ENCODE results near the gene ALDH3A1.
A peak's percentile ranks its signal among the peaks of the same experiment; 100 is the strongest.

ALDH3A1 gene

GRCh38 chr17:19743101-19744100, 4.7 kb downstream of the ALDH3A1 start:
- CTCF ChIA-PET = interaction anchor here (0.7 to 1.2 kb wide), 2 partner anchors 10 to 122 kb away, joined by 3 to 5 read pairs; no protein-coding TSS in a partner anchor
- TF ChIP-seq, protein P1, sequence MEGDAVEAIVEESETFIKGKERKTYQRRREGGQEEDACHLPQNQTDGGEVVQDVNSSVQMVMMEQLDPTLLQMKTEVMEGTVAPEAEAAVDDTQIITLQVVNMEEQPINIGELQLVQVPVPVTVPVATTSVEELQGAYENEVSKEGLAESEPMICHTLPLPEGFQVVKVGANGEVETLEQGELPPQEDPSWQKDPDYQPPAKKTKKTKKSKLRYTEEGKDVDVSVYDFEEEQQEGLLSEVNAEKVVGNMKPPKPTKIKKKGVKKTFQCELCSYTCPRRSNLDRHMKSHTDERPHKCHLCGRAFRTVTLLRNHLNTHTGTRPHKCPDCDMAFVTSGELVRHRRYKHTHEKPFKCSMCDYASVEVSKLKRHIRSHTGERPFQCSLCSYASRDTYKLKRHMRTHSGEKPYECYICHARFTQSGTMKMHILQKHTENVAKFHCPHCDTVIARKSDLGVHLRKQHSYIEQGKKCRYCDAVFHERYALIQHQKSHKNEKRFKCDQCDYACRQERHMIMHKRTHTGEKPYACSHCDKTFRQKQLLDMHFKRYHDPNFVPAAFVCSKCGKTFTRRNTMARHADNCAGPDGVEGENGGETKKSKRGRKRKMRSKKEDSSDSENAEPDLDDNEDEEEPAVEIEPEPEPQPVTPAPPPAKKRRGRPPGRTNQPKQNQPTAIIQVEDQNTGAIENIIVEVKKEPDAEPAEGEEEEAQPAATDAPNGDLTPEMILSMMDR (conservative IDR thresholded peaks at IDR 0.05; ENCODE audit: low read depth) = no peak
- POLR2A ChIA-PET (ENCODE audit: low non-redundant PET) = no interaction called here
- DNase-seq (ENCODE audit: low spot score) = no peak
- H3K27ac ChIP-seq = peak overlapping the region; percentile 100

DNA sequence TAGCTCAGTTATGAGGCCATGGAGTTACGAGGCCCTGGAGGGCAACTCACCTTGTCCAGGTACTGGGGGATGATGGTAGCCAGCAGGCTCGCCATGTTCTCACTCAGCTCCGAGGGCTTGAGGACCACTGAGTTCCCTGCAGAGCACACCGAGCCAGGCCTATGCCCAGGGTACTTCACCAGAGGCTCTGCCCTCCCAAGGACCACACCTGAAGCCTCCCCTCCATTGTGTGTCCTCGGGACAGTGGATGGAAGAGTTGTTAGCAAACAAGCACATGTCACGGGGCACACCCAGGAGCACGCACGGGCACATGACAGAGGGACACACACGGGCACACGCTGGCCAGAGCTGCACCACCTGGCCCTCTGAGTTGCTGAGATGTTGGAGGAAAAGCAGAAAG, 5.6 kb downstream of the ALDH3A1 start:
- TF ChIP-seq, protein P1 (conservative IDR thresholded peaks at IDR 0.05; ENCODE audit: low read depth) = no peak
- DNase-seq (ENCODE audit: low spot score) = no peak
- CTCF ChIA-PET = interaction anchor here (1.2 kb wide), 1 partner anchor 11 kb away, joined by 5 read pairs; no protein-coding TSS in a partner anchor
- POLR2A ChIA-PET (ENCODE audit: low non-redundant PET) = no interaction called here
- H3K27ac ChIP-seq = peak overlapping the region; percentile 100

DNA sequence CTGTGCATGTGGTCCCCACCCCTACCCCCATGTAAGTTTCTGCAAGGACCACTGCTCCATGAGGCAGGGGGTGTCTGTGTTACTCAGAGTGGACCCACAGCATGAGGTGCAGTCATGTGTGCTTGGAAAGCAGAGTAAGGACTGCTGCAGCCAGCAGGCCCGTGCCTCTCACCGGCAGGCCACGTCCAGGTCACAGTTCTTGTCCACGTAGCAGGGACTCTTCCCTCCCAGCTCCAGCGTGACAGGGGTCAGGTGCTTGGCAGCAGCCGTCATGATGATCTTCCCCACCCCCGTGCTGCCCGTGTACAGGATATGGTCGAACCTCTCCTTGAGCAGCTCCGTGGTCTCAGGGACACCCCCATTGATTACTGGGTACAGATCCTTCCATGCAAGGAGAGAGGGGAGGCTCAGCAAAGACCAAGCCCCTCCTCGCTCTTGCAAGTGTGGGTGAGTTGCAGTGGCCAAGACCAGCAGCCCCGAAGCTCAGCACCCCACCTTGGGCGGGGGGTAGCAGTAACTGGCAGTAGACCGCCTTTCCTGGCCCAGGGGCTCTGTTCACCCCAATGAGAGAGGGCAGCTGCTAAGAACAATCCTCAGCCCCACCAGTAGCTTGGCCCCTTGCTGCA, 6.2 kb downstream of the ALDH3A1 start:
- H3K27ac ChIP-seq = peak overlapping the region; percentile 100
- no peak for DNase-seq (ENCODE audit: low spot score)
- ChIA-PET CTCF (no interaction called here), POLR2A (ENCODE audit: low non-redundant PET) (no interaction called here)
- TF ChIP-seq, protein P1 (conservative IDR thresholded peaks at IDR 0.05; ENCODE audit: low read depth) = no peak

DNA sequence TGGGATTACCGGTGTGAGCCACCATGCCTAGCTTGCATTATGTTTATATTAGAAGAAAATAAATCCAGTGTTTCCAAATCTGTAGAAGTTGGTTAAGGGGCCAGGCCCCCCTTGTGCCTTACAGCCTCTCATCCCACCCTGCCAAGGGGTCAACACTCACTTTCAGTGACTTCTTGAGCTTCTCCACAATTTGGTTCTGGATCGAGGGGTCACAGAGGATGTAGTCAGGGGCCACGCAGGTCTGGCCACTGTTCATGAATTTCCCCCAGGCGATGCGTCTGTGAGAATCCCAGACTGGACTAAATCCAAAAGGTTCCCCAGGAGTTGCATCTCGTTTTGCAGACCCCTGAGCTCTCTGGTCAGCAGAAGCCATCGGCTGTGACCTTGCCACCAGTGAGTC, 7.2 kb downstream of the ALDH3A1 start:
- peak overlapping the region; percentile 100 for H3K27ac ChIP-seq
- TF ChIP-seq, protein P1 (conservative IDR thresholded peaks at IDR 0.05; ENCODE audit: low read depth) = no peak
- no peak for DNase-seq (ENCODE audit: low spot score)
- ChIA-PET CTCF (no interaction called here), POLR2A (ENCODE audit: low non-redundant PET) (no interaction called here)

GRCh38 chr17:19739241-19740201, 8.6 kb downstream of the ALDH3A1 start:
- DNase-seq (ENCODE audit: low spot score) = no peak
- ChIA-PET POLR2A (ENCODE audit: low non-redundant PET) (no interaction called here), CTCF (no interaction called here)
- peak overlapping the region; percentile 100 for H3K27ac ChIP-seq
- TF ChIP-seq, protein P1 (conservative IDR thresholded peaks at IDR 0.05; ENCODE audit: low read depth) = no peak

DNA sequence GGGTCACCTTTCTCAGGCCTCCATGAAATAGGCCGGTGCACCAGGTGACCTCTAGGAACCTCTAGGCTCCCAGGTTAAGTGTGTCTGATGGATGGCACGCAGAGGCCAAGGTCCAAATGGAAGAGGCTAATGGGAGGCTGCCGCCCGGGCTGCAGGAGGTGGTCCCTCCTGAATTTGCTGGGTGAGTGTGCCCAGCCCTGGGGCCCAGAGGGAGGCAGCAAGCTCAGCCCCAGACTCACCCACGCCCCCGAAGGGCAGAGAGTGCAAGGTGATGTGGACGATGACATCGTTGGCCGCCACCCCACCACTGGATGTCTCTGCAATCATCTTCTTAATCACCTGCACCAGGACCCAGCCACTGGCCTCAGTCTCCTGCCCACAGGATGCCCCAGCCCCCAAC, 9.3 kb downstream of the ALDH3A1 start:
- ChIA-PET POLR2A (ENCODE audit: low non-redundant PET) (no interaction called here), CTCF (no interaction called here)
- peak overlapping the region; percentile 100 for H3K27ac ChIP-seq
- no peak for DNase-seq (ENCODE audit: low spot score)
- TF ChIP-seq, protein P1 (conservative IDR thresholded peaks at IDR 0.05; ENCODE audit: low read depth) = no peak

All from RWPE1 (cell line).